ENCODE results near the gene ASTE1. TPM values are rescaled to one million over a fixed set of nuclear protein-coding genes. Genes with fewer than 3 reads are reported as not detected.

The ASTE1 gene
- total RNA-seq, 2 experiments from 2014 or later = 12.8 TPM

DNA sequence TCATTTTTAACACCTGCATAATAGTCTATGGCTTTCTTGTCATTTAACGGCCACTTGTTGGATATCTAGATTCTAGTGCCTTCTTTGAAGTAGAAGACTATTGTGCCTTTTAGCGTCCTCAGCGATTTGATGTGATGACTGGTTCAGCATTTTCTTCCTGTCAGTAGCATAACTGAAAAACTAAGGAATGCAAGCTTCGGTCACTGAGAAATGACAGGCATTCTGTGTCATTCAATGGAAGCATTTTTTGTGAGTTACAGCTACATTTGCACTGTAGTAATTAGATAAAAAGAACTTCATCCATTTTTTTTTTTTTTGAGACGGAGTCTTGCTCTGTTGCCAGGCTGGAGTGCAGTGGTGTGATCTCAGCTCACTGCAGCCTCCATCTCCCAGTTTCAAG lies 10.4 kb upstream of the ASTE1 start:
- H3K4me1 Mint-ChIP-seq = peaks cover 25% of the 10 kb centered on the region
- no peak overlapping the region for H3K4me3 Mint-ChIP-seq
- no peak for DNase-seq
- peaks cover 4% of the 10 kb centered on the region for H3K36me3 Mint-ChIP-seq (ENCODE audit: low read depth)
- no peaks in the 10 kb centered on the region for H3K9me3 Mint-ChIP-seq
- POLR2A ChIA-PET = interaction anchor here (8.8 kb wide), 1 partner anchor 11 kb away, joined by 55 read pairs; the partner anchor contains the start of genes ASTE1 and NEK11
- no peak overlapping the region for H3K27ac Mint-ChIP-seq
- CTCF ChIA-PET = interaction anchor here (1.4 kb wide), 1 partner anchor 759 kb away, joined by 3 read pairs; no protein-coding TSS in a partner anchor
- no peaks in the 10 kb centered on the region for H3K27me3 Mint-ChIP-seq

DNA sequence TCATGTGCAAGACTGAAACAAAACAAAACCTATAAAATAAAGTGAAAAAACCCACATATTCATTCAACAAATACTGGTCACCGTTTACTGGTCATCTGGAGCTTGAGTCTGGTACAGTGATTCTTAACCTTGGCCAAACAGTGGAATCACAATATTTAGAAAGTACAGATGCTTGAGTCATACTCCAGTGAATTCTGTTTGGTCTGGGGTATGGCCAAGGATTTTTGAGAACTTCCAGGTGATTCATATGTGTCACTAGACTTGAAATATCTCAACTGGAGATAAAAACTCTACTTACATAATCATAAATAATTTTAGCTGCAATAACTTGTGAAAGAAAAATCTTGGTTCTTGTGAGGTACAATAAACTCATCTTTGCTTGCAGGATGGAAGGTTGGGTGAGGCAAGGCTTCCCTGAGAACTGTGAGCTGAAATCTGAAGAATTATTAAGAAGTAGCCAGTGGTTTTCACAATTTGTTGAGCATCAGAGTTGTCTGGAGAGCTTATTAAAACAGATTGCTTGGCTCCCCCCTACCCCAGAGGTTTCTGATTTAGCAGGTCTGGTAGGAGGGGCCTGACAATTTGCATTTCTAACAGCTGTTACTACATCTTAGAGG lies 9.7 kb upstream of the ASTE1 start:
- Mint-ChIP-seq H3K27me3 (no peaks in the 10 kb centered on the region), H3K4me1 (peaks cover 18% of the 10 kb centered on the region), H3K4me3 (no peak overlapping the region), H3K36me3 (ENCODE audit: low read depth) (no peaks in the 10 kb centered on the region), H3K9me3 (no peaks in the 10 kb centered on the region), H3K27ac (no peak overlapping the region)
- no peak for DNase-seq
- ChIA-PET CTCF (interaction anchor here (0.6 to 1.5 kb wide), 4 partner anchors 10 to 513 kb away, joined by 3 to 5 read pairs (median 4); partner anchors contain the start of genes ASTE1 and NEK11), POLR2A (interaction anchor here (8.8 kb wide), 1 partner anchor 10 kb away, joined by 55 read pairs; the partner anchor contains the start of genes ASTE1 and NEK11)

DNA sequence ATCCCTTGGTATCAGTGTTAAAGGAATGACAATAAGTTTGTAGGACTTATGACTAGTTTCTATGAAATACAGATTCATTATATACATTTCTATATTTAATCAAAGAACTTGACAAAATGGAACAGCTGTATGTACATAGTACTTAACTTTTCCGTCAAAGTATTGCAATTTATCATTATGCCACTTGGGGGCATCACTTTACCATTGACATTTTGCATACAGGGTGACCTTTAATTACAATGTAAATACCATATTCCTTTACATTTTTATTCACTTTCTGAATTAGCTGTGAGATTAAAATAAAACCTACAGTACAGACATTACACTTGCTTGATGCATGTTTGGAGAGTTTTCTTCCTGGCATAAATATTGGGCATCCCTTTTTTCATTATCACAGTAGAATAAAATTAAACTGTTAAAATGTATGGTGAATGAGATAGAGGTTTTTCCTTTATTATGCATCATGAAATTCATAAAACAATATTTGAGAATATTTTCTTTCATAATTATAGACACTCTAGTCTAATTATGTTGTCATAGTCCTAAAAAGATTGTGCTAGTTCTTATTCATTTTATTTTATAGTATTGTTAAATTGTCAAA lies 7.0 kb upstream of the ASTE1 start:
- no peaks in the 10 kb centered on the region for H3K36me3 Mint-ChIP-seq (ENCODE audit: low read depth)
- H3K27ac Mint-ChIP-seq = no peak overlapping the region
- no peak for DNase-seq
- H3K27me3 Mint-ChIP-seq = no peaks in the 10 kb centered on the region
- H3K4me3 Mint-ChIP-seq = no peak overlapping the region
- CTCF ChIA-PET = interaction anchor here (0.5 to 2.7 kb wide), 15 partner anchors 9 to 1001 kb away, joined by 3 to 13 read pairs (median 3); partner anchors contain the start of genes ATP2C1 and CPNE4
- H3K9me3 Mint-ChIP-seq = no peaks in the 10 kb centered on the region
- POLR2A ChIA-PET = interaction anchor here (1.2 kb wide), 1 partner anchor 348 kb away, joined by 3 read pairs; the partner anchor contains the start of gene NUDT16
- peaks cover 3% of the 10 kb centered on the region for H3K4me1 Mint-ChIP-seq

DNA sequence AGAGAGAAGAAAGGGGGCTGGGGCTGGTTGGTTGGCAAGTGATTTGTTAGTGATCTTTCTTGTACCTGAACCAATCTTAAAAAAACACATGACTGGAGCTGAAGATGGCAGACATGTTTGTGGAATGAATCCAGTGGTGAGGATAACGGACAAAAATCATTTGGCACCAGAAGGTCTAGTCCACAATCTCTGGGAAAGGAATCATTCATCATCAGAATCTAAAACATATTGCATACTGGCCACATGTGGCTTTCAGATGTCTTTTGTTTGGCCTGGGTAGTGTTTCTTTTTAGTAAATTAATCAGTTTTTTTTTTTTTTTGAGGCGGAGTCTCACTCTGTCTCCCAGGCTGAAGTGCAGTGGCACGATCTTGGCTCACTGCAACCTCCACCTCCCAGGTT lies 5.0 kb upstream of the ASTE1 start:
- CTCF ChIA-PET = interaction anchor here (2.5 to 2.7 kb wide), 2 partner anchors 11 to 764 kb away, joined by 13 read pairs; no protein-coding TSS in a partner anchor

DNA sequence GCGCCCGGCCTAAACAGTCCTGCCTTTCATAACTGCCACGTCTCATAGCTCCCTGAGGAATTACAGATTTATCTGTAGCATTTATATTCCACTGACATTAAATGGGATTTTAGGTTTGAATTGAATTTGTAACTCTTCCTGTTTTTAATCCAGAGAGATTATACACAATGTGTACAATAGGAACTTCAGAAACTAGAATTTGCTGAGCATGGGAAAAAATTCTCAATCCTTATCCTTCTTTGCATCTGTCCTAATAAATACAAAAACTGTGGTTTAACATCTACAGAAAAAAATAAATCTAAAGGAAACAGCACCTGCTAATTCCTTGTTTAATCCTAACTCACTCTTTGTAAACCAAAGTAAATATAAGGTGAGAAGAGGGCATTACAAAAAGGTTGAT lies 2.2 kb upstream of the ASTE1 start:
- ChIA-PET CTCF (interaction anchor here (0.8 kb wide), 1 partner anchor 767 kb away, joined by 4 read pairs; no protein-coding TSS in a partner anchor), POLR2A (interaction anchor here (5.4 to 5.7 kb wide), 2 partner anchors 10 to 135 kb away, joined by 46 to 55 read pairs; partner anchors contain the start of gene ATP2C1)
- Mint-ChIP-seq H3K36me3 (ENCODE audit: low read depth) (peaks cover 14% of the 10 kb centered on the region), H3K9me3 (no peaks in the 10 kb centered on the region), H3K27me3 (no peaks in the 10 kb centered on the region), H3K4me3 (no peak overlapping the region), H3K27ac (no peak overlapping the region), H3K4me1 (peaks cover 30% of the 10 kb centered on the region)
- no peak for DNase-seq

More for the DNA sequence above, 5.0 kb upstream of the ASTE1 start:
- H3K27ac Mint-ChIP-seq = no peak overlapping the region
- DNase-seq = no peak
- H3K4me1 Mint-ChIP-seq = peaks cover 9% of the 10 kb centered on the region
- POLR2A ChIA-PET = no interaction called here
- H3K4me3 Mint-ChIP-seq = no peak overlapping the region
- H3K9me3 Mint-ChIP-seq = no peaks in the 10 kb centered on the region
- no peaks in the 10 kb centered on the region for H3K36me3 Mint-ChIP-seq (ENCODE audit: low read depth)
- no peaks in the 10 kb centered on the region for H3K27me3 Mint-ChIP-seq

DNA sequence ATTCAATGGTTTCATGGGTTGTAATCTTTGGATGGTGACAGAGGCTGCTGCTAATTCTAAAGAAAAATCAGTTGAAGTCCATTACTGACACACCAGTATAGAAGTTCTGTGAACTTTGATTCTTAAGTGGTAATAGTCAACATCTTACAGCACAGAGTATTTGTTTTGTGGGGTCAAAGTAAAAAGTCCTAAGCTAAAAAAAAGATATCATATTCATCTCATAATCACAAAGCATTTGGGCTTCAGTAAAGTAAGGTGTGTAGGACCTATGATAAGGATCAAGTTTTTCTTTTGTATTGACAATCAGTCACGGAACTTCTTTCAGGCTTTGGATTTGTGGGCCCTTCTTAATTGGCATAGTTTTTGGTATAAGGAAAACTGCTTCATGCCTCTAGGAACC lies 1.1 kb downstream of the ASTE1 start:
- Mint-ChIP-seq H3K4me3 (peak overlapping the region; percentile 90), H3K27ac (peak overlapping the region; percentile 87), H3K4me1 (peaks cover 43% of the 10 kb centered on the region), H3K36me3 (ENCODE audit: low read depth) (peaks cover 35% of the 10 kb centered on the region), H3K27me3 (no peaks in the 10 kb centered on the region), H3K9me3 (no peaks in the 10 kb centered on the region)
- POLR2A ChIA-PET = interaction anchor here (1.1 to 5.7 kb wide), 7 partner anchors 9 to 1392 kb away, joined by 3 to 55 read pairs (median 10); partner anchors contain the start of genes ATP2C1, DNAJC13 and PIK3R4
- CTCF ChIA-PET = interaction anchor here (1.2 to 2.5 kb wide), 4 partner anchors 9 to 356 kb away, joined by 3 to 14 read pairs (median 4); partner anchors contain the start of genes ATP2C1 and NUDT16
- no peak for DNase-seq

DNA sequence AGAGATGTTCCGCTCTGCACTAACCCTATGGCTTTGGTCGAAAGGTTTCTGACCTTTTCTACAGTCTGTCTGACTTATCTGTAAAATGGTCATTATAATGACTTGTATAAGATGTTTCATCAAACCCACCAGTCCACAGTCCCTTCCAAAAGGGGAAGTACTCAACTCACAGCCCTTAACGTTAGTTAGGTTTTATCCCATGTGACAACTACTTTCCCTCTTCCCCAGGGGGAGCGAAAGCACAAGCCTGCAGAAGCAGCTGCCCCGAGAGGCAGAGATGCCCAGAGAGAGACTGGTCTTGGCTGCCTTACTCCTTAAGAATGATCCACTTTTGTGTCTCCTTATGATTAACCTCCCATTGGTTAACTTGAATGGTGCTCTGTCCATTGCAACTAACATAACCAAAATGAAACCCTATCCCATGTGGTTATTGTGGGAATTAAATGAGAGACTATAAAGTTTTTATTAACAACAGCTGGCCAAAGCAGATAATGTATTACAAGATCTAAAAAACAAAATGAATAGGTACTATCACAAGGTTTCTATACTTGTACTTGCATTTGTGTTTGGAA lies 6.4 kb downstream of the ASTE1 start:
- ChIA-PET CTCF (no interaction called here), POLR2A (interaction anchor here (0.9 kb wide), 1 partner anchor 126 kb away, joined by 3 read pairs; the partner anchor contains the start of gene ATP2C1)
- no peak overlapping the region for H3K27ac Mint-ChIP-seq
- no peaks in the 10 kb centered on the region for H3K9me3 Mint-ChIP-seq
- no peaks in the 10 kb centered on the region for H3K27me3 Mint-ChIP-seq
- no peak for DNase-seq
- H3K4me3 Mint-ChIP-seq = no peak overlapping the region
- H3K4me1 Mint-ChIP-seq = peaks cover 30% of the 10 kb centered on the region
- H3K36me3 Mint-ChIP-seq (ENCODE audit: low read depth) = peaks cover 58% of the 10 kb centered on the region

DNA sequence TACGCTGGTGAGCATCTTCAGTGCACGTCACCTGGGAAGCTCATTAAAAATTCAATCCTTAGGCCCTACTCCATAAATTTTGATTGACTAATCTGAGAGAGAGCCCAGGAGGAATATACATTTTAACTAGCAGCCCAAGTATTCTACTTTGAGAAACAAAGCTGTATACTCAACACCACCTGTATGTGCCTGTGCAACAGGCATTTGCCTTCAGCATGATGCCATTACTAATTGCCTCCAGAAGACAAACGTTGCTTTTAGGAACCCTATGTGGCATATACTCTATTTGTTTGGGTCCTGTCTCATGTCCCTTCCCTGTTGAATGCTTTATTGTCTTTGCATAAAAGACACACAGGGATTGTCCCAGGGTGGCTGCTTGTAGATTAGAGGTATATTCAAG lies 7.7 kb downstream of the ASTE1 start:
- H3K9me3 Mint-ChIP-seq = no peaks in the 10 kb centered on the region
- CTCF ChIA-PET = no interaction called here
- H3K27ac Mint-ChIP-seq = no peak overlapping the region
- H3K27me3 Mint-ChIP-seq = no peaks in the 10 kb centered on the region
- DNase-seq = no peak
- POLR2A ChIA-PET = no interaction called here
- H3K4me3 Mint-ChIP-seq = no peak overlapping the region
- peaks cover 18% of the 10 kb centered on the region for H3K4me1 Mint-ChIP-seq
- peaks cover 57% of the 10 kb centered on the region for H3K36me3 Mint-ChIP-seq (ENCODE audit: low read depth)

DNA sequence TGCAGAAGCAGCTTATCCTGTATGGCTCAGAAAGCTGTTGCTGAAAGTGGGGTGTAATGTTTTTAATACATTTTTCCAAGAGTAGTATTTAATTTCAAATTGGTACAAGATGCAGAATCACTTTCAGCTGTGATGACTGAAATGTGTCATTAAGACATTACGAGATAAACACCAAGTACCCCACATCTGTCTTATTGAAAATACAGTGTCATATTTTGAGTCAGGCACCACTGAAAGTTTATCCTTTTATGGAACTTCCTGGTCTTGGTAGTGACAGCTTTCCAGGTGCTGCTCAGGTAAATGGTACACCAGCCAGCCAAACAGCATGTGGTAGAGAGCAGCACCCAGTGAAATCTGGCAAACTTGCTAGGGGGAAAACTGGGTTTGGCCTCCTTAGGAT lies 16.9 kb downstream of the ASTE1 start:
- ChIA-PET POLR2A (interaction anchor here (0.9 kb wide), 1 partner anchor 17 kb away, joined by 6 read pairs; the partner anchor contains the start of genes ASTE1 and NEK11), CTCF (no interaction called here)
- H3K9me3 Mint-ChIP-seq = no peaks in the 10 kb centered on the region
- no peak overlapping the region for H3K4me3 Mint-ChIP-seq
- DNase-seq = no peak
- H3K36me3 Mint-ChIP-seq (ENCODE audit: low read depth) = peaks cover 55% of the 10 kb centered on the region
- no peak overlapping the region for H3K27ac Mint-ChIP-seq
- H3K4me1 Mint-ChIP-seq = peaks cover 5% of the 10 kb centered on the region
- H3K27me3 Mint-ChIP-seq = no peaks in the 10 kb centered on the region

DNA sequence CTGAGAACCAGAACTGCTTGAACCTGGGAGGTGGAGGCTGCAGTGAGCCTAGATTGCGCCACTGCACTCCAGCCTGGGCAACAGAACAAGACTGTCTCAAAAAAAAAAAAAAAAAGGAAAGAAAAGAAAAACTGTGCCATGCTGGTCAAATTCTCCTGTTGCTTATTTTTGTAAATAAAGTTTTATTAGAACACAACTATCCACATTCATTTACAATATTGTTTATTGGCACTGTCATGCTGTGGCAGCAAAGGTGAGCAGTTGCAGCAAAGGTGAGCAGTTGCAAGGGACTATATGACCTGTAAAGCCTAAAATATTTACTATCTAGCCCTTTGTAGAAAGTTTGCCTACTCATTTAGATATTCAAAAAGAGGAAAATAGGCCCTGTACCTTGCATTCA lies 18.3 kb downstream of the ASTE1 start:
- Mint-ChIP-seq H3K36me3 (ENCODE audit: low read depth) (peaks cover 56% of the 10 kb centered on the region), H3K9me3 (no peaks in the 10 kb centered on the region), H3K27me3 (no peaks in the 10 kb centered on the region), H3K27ac (no peak overlapping the region), H3K4me3 (no peak overlapping the region), H3K4me1 (peaks cover 12% of the 10 kb centered on the region)
- POLR2A ChIA-PET = no interaction called here
- no peak for DNase-seq
- CTCF ChIA-PET = no interaction called here

DNA sequence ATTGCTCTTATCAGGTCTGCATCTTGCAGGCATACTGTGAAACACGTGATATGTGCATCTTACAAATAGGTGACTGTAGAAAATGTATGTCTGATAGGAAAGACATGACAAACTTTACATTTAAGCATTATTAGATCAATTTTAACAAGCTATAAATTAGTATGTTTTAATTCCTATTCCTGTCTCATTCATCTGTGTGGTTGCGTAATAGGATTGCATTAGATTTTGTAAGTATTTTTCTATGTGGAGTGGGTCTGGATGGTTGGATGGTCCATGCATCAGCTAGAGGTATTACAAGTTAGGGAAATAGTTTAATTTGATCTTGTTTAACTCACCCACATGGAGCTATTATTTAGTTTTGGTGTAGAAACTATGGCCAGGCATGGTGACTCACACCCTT lies 18.8 kb downstream of the ASTE1 start:
- Mint-ChIP-seq H3K4me1 (peaks cover 12% of the 10 kb centered on the region), H3K36me3 (ENCODE audit: low read depth) (peaks cover 54% of the 10 kb centered on the region), H3K27ac (no peak overlapping the region), H3K9me3 (no peaks in the 10 kb centered on the region), H3K4me3 (no peak overlapping the region), H3K27me3 (no peaks in the 10 kb centered on the region)
- POLR2A ChIA-PET = no interaction called here
- DNase-seq = no peak
- CTCF ChIA-PET = no interaction called here

DNA sequence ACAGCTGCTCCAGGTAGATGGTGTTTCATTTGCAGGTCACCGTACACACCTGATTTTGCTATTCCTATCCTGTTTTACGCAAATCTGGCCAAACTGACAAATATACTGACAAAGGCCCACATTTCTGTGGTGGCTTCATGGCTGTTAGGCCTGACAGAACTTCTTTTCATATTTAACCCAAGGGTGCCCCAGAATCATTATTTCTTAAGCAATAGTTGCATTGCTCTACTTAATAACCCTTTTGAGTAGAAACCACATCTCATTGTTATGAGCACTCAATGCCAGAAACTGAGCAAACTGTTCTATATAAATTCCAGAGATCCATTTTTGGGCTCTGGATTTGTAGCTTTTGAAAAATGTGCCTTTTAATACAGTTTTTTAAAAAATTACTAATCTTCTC lies 19.4 kb downstream of the ASTE1 start:
- H3K9me3 Mint-ChIP-seq = no peaks in the 10 kb centered on the region
- ChIA-PET POLR2A (no interaction called here), CTCF (no interaction called here)
- H3K36me3 Mint-ChIP-seq (ENCODE audit: low read depth) = peaks cover 54% of the 10 kb centered on the region
- H3K4me1 Mint-ChIP-seq = peaks cover 12% of the 10 kb centered on the region
- DNase-seq = no peak
- H3K27ac Mint-ChIP-seq = no peak overlapping the region
- H3K27me3 Mint-ChIP-seq = no peaks in the 10 kb centered on the region
- no peak overlapping the region for H3K4me3 Mint-ChIP-seq

DNA sequence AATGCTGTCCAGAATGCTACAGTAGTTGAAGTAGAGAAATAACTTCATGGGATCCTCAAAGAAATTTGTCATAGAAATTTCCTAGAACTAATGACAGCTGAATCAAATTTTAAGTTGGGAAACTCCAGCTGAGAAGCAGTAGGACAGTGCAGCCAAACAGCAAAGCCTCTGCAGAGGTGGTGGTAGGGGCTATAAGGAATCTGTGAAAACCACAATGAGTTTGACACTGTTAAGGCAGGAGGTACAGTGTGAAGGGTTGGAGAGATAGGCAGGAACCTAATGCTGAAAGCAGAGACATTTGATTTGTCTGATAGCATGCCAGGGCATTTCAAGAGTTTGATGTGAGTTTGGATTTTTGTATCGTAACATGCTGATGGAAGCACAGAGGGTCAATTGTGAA lies 22.0 kb downstream of the ASTE1 start:
- Mint-ChIP-seq H3K27ac (no peak overlapping the region), H3K4me3 (no peak overlapping the region), H3K27me3 (no peaks in the 10 kb centered on the region), H3K9me3 (no peaks in the 10 kb centered on the region), H3K4me1 (peaks cover 12% of the 10 kb centered on the region), H3K36me3 (ENCODE audit: low read depth) (peaks cover 56% of the 10 kb centered on the region)
- CTCF ChIA-PET = interaction anchor here (2.2 kb wide), 1 partner anchor 10 kb away, joined by 6 read pairs; no protein-coding TSS in a partner anchor
- no peak for DNase-seq
- POLR2A ChIA-PET = no interaction called here
